DMS153 treated with DMSO at 0.1 percent for 48 hours (cell line): ENCODE data around the gene PCDHGA11.
"Not testable (repeated sequence)": the region's sequence is repeated elsewhere in the genome, so short reads cannot be mapped to it uniquely, and the experiment has no call there.

Experiments used
- DNase-seq: peaks from one replicate; lab custom pipeline; 2025; ENCODE audit not compliant: unreplicated experiment; lab: John Stamatoyannopoulos, UW

Gene PCDHGA11

DNA sequence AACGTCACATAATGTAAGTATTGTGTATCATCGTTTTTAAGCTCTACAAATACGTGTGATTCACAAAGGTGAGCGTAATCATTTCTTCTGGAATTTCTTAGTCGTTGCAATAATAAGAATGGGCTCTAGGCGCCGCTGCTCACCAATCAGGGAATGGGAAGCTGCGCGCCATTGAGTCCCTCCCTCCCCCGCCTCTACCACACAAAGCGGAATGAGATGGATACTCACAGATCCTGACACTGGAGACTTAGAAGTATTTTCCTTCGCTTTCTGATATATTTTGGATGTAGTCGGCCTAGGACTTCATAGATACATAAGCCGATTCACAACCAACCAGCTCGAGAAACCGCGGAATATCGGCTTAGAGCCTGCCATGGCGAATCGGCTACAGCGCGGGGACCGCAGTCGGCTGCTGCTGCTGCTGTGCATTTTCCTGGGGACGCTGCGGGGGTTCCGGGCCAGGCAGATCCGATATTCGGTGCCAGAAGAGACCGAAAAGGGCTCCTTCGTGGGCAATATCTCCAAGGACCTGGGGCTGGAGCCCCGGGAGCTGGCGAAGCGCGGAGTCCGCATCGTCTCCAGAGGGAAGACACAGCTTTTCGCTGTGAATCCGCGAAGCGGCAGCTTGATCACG is at the start of gene PCDHGA11:
Gene PCDHGA11, plus strand, starts transcription at position 197 of the 634 bp plus-strand sequence. Its CDS starts 177 bp downstream, at position 374.
- no peak for DNase-seq

DNA sequence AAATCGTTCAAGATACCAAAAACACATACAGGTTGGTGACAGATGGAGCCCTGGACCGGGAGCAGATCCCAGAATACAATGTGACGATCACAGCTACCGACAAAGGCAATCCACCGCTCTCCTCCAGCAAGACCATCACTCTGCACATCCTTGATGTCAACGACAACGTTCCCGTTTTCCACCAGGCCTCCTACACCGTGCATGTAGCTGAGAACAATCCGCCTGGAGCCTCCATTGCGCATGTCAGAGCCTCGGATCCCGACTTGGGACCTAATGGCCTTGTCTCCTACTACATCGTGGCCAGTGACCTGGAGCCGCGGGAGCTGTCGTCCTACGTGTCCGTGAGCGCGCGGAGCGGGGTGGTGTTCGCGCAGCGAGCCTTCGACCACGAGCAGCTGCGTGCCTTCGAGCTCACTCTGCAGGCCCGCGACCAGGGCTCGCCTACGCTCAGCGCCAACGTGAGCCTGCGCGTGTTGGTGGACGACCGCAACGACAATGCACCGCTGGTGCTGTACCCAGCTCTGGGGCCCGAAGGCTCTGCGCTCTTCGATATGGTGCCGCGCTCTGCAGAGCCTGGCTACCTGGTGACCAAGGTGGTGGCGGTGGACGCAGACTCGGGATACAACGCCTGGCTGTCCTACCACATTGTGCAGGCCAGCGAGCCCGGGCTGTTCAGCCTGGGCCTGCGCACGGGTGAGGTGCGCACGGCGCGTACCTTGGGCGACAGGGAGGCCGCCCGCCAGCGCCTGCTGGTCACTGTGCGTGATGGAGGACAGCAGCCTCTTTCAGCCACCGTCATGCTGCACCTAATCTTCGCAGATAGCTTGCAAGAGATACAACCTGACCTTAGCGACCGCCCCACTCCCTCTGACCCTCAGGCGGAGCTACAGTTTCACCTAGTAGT is 49.0 kb upstream of the PCDHGA11 start:
- no peak for DNase-seq

DNA sequence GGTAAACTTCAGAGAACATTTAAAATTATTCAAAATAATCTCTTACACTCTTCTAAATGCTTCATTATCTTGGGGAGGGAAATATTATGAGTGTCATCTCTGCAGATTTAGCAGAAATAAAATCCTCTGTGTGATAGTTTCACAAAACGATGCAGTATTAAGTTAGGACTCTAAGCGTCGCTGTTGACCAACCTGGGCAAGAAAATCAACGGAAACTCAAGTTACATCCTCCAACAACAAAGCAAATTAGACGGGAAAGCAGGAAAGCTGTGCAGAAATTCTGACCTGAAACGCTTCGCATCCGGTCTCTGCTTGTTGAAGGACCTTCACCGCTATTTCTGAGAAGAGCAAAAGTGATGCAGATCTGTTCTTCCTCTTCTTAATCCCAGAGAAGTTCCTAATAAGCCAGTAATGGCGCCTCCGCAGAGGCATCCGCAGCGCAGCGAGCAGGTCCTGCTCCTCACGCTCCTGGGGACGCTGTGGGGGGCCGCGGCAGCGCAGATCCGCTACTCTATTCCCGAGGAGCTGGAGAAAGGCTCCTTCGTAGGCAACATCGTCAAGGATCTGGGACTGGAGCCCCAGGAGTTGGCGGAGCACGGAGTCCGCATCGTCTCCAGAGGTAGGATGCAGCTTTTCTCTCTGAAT is 47.1 kb upstream of the PCDHGA11 start, which contains the start of gene PCDHGA6:
Gene PCDHGA6, plus strand, starts transcription at position 219 of the 645 bp plus-strand sequence. Its CDS starts 193 bp downstream, at position 412.
- no peak for DNase-seq

DNA sequence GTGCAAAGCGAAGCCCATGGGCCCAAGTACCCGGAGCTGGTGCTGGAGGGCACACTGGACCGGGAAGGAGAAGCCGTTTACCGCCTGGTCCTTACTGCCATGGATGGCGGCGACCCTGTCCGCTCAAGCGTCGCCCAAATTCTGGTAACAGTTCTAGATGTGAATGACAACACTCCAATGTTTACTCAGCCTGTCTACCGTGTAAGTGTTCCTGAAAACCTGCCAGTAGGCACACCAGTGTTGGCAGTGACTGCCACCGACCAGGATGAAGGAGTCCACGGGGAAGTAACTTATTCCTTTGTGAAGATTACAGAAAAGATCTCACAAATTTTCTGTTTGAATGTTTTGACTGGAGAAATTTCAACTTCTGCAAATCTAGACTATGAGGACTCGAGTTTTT is 46.2 kb upstream of the PCDHGA11 start:
- no peak for DNase-seq

DNA sequence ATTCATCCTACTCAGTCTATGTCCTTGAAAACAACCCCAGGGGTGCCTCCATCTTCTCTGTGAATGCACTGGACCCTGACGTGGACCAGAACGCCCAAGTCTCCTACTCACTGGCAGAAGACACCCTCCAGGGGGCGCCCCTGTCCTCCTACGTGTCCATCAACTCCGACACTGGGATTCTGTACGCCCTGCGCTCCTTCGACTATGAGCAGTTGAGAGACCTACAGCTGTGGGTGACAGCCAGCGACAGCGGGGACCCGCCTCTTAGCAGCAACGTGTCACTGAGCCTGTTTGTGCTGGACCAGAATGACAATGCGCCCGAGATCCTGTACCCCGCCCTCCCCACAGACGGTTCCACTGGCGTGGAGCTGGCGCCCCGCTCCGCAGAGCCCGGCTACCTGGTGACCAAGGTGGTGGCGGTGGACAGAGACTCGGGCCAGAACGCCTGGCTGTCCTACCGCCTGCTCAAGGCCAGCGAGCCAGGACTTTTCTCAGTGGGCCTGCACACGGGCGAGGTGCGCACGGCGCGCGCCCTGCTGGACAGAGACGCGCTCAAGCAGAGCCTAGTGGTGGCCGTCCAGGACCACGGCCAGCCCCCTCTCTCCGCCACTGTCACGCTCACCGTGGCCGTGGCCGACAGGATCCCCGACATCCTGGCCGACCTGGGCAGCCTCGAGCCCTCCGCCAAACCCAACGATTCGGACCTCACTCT is 45.3 kb upstream of the PCDHGA11 start:
- not testable (repeated sequence) for DNase-seq

DNA sequence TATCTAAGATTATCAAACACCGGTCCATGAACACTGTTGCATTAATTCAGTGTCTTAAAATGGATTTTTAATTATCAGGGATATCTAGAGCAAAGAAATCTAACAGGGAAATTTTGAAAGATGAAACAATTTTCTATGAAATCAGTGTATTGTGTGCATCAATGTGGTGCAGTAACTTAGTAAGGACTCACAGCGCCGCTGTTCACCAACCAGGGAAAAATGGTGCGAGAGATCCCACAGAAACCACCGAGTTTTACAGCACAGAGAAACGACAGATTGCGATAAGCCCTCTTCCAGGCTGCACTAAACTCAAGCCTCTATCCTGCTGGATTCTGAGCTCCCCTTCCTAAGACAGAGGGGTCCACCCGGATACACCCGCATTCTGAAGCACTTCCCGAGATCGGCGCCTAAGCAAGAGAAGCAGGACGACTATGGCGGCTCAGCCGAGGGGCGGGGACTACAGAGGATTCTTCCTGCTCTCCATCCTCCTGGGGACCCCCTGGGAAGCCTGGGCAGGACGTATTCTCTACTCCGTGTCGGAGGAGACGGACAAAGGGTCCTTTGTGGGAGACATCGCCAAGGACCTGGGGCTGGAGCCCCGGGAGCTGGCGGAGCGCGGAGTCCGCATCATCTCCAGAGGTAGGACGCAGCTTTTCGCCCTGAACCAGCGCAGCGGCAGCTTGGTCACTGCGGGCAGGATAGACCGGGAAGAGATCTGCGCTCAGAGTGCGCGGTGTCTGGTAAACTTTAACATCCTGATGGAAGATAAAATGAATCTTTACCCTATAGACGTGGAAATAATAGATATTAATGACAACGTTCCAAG is 38.2 kb upstream of the PCDHGA11 start, which contains the start of gene PCDHGA7:
Gene PCDHGA7, plus strand, starts transcription at position 274 of the 826 bp plus-strand sequence. Its CDS starts 158 bp downstream, at position 432.
- no peak for DNase-seq

DNA sequence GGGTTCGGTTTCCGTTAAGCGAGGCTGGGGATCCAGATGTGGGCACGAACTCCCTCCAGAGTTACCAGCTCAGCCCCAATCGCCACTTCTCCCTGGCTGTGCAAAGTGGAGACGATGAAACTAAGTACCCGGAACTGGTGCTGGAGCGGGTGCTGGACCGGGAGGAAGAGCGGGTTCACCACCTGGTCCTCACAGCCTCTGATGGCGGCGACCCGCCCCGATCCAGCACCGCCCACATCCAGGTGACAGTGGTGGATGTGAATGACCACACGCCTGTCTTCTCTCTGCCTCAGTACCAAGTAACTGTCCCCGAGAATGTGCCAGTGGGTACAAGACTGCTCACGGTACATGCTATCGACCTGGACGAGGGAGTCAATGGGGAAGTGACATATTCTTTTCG is 37.5 kb upstream of the PCDHGA11 start:
- DNase-seq: no peak

DNA sequence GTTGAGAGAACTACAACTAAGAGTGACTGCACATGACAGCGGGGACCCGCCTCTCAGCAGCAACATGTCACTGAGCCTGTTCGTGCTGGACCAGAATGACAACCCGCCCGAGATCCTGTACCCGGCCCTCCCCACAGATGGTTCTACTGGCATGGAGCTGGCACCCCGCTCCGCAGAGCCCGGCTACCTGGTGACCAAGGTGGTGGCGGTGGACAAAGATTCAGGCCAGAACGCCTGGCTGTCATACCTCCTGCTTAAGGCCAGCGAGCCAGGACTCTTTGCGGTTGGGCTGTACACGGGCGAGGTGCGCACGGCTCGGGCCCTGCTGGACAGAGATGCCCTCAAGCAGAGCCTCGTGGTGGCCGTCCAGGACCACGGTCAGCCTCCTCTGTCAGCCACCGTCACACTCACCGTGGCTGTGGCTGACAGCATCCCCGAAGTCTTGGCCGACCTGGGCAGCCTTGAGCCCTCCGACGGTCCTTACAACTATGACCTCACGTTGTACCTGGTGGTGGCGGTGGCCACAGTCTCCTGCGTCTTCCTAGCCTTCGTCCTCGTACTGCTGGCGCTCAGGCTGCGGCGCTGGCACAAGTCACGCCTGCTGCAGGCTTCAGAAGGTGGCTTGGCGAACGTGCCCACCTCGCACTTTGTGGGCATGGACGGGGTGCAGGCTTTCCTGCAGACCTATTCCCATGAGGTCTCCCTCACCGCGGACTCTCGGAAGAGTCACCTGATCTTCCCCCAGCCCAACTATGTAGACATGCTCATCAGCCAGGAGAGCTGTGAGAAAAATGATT is 36.2 kb upstream of the PCDHGA11 start:
- DNase-seq: no peak

DNA sequence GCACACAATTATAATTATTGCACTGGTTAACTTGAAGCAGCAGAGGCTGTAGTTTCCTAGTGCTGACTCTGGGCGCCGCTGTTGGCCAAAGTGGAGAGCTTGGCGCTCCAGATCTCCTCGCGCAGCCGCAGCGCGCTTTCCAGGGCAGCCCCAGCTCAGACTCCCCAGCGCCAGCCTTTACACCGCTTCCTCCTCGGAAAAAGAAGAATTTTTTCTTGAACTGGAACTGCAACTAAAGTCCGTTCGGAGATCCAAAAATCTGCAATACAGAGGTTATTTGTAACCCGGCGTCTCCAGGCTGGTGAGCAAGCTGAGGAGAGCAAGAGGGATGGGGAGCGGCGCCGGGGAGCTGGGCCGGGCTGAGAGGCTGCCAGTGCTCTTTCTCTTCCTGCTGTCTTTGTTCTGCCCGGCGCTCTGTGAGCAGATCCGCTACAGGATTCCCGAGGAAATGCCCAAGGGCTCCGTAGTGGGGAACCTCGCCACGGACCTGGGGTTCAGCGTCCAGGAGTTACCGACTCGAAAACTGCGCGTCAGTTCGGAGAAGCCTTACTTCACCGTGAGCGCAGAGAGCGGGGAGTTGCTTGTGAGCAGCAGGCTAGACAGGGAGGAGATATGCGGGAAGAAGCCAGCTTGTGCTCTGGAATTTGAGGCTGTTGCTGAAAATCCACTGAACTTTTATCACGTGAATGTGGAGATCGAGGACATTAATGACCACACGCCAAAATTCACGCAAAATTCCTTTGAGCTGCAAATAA is 33.1 kb upstream of the PCDHGA11 start, which contains the start of gene PCDHGB4:
Gene PCDHGB4, plus strand, starts transcription at position 142 of the 755 bp plus-strand sequence. Its CDS starts 187 bp downstream, at position 329.
- DNase-seq: not testable (repeated sequence)

DNA sequence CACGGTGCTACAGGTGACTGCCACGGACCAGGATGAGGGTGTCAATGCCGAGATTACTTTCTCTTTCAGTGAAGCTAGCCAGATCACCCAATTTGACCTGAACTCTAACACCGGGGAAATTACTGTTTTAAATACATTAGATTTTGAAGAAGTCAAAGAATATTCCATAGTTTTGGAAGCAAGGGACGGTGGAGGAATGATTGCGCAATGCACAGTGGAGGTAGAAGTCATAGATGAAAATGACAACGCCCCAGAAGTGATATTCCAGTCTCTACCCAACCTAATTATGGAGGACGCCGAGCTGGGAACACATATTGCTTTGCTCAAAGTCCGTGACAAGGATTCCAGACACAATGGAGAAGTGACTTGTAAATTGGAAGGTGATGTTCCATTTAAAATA is 32.2 kb upstream of the PCDHGA11 start:
- no peak for DNase-seq

DNA sequence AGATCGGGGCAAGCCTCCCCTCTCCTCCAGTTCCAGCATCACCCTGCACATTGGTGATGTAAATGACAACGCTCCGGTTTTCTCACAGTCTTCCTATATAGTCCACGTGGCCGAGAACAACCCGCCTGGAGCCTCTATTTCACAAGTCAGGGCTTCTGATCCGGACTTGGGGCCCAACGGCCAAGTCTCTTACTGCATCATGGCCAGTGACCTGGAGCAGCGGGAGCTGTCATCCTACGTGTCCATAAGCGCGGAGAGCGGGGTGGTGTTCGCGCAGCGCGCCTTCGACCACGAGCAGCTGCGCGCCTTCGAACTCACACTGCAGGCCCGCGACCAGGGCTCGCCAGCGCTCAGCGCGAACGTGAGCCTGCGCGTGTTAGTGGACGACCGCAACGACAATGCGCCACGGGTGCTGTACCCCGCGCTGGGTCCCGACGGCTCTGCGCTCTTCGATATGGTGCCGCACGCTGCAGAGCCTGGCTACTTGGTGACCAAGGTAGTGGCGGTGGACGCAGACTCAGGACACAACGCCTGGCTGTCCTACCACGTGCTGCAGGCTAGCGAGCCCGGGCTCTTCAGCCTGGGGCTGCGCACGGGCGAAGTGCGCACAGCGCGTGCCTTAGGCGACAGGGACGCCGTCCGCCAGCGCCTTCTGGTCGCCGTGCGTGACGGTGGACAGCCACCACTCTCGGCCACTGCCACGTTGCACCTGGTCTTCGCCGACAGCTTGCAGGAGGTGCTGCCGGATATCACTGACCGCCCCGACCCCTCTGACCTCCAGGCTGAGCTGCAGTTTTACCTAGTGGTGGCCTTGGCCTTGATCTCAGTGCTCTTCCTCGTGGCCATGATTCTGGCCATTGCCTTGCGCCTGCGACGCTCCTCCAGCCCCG is 31.5 kb upstream of the PCDHGA11 start:
- no peak for DNase-seq

DNA sequence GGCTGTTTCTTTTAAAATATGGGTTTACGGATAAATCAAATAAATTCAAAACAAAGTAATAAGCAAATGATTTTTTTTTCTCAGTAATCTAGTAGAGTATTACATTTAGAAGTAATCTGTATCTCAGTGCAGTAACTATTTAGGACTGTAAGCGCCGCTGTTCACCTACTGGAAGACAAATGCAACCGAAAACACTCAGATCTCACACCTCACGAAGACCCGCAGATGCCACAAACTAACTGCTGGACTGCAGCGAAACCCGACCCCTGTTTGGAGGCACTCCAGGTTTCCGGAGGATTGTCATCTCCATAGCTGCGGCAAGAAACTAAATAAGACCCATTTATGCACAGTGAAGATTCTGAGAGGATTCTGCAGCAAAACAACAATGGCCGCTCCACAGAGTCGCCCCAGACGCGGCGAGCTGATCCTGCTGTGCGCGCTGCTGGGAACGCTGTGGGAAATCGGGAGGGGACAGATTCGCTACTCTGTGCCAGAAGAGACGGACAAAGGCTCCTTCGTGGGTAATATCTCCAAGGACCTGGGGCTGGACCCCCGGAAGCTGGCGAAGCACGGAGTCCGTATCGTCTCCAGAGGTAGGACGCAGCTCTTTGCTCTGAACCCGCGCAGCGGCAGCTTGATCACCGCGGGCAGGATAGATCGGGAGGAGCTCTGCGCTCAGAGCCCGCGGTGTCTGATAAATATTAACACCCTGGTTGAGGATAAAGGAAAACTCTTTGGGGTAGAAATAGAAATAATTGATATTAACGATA is 28.2 kb upstream of the PCDHGA11 start, which contains the start of gene PCDHGA8:
Gene PCDHGA8, plus strand, starts transcription at position 205 of the 770 bp plus-strand sequence. Its CDS starts 181 bp downstream, at position 386.
- DNase-seq: no peak

DNA sequence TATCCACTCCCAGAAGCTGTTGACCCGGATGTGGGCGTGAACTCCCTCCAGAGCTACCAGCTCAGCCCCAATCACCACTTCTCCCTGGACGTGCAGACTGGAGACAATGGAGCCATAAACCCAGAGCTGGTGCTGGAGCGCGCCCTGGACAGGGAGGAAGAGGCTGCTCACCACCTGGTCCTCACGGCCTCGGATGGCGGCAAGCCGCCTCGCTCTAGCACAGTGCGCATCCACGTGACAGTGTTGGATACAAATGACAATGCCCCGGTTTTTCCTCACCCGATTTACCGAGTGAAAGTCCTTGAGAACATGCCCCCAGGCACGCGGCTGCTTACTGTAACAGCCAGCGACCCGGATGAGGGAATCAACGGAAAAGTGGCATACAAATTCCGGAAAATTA is 27.6 kb upstream of the PCDHGA11 start:
- DNase-seq: no peak

DNA sequence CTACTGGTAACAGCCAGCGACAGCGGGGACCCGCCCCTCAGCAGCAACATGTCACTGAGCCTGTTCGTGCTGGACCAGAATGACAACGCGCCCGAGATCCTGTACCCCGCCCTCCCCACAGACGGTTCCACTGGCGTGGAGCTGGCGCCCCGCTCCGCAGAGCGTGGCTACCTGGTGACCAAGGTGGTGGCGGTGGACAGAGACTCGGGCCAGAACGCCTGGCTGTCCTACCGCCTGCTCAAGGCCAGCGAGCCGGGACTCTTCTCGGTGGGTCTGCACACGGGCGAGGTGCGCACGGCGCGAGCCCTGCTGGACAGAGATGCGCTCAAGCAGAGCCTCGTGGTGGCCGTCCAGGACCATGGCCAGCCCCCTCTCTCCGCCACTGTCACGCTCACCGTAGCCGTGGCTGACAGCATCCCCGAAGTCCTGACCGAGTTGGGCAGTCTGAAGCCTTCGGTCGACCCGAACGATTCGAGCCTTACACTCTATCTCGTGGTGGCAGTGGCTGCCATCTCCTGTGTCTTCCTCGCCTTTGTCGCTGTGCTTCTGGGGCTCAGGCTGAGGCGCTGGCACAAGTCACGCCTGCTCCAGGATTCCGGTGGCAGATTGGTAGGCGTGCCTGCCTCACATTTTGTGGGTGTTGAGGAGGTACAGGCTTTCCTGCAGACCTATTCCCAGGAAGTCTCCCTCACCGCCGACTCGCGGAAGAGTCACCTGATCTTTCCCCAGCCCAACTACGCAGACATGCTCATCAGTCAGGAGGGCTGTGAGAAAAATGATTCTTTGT is 26.3 kb upstream of the PCDHGA11 start:
- not testable (repeated sequence) for DNase-seq

DNA sequence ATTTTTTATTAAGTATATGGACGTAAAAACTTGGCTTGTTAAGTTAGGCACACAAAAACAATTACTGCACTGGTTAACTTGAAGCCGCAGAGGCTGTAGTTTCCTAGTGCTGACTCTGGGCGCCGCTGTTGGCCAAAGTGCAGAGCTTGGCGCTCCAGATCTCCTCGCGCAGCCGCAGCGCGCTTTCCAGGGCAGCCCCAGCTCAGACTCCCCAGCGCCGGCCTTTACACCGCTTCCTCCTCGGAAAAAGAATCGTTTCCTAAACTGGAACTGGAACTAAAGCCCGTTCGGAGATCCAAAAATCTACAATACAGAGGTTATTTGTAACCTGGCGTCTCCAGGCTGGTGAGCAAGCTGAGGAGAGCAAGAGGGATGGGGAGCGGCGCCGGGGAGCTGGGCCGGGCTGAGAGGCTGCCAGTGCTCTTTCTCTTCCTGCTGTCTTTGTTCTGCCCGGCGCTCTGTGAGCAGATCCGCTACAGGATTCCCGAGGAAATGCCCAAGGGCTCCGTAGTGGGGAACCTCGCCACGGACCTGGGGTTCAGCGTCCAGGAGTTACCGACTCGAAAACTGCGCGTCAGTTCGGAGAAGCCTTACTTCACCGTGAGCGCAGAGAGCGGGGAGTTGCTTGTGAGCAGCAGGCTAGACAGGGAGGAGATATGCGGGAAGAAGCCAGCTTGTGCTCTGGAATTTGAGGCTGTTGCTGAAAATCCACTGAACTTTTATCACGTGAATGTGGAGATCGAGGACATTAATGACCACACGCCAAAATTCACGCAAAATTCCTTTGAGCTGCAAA is 22.9 kb upstream of the PCDHGA11 start, which contains the start of gene PCDHGB5:
Gene PCDHGB5, plus strand, starts transcription at position 192 of the 796 bp plus-strand sequence. Its CDS starts 181 bp downstream, at position 373.
- not testable (repeated sequence) for DNase-seq
